ENCODE measurements around the gene QRICH1. TPM values are rescaled to one million over a fixed set of nuclear protein-coding genes. Genes with fewer than 3 reads are reported as not detected.

Gene QRICH1
- total RNA-seq, 2 experiments from 2014 or later = 210 to 255 TPM

DNA sequence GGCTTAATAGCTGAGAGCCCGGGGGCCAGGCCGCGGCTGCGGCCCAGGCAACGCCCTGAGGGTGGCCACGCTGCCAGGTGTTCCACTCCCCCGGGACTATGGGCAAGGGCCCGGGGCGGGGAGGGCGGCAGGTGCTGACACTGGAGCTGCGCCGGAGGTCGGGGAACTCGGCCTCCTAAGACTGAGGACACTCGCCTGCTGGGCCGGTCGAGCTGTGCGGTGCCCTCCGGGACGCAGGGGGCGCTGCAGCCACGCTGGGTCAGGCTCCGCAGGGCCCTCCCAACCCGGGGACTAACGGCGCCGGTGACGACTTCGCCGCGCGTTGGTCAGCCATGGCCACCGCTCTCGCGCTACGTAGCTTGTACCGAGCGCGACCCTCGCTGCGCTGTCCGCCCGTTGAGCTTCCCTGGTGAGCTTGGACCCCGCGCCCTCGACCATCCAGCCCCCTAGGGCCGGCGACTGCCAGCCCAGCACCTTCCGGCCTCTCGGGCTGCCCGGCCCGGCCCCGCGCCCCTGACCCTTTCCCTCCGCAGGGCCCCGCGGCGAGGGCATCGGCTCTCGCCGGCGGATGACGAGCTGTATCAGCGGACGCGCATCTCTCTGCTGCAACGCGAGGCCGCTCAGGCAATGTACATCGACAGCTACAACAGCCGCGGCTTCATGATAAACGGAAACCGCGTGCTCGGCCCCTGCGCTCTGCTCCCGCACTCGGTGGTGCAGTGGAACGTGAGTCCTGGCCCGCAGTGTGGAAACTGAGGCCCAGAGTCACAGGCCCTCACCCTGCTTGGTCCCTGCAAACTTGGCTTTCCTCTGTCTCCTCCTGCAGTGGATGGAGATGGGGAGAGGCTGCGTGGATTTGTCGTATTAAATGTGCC, 71.8 kb downstream of the QRICH1 start, which contains the start of gene NDUFAF3:
NDUFAF3 (plus strand) TSS at position 309 of the 875 bp plus-strand sequence; CDS start at position 333, 24 bp downstream.
- H3K27ac ChIP-seq (ENCODE audit: low read depth in 1 of 2, low read length in 2 of 2) = peak within 1 kb of the TSS; percentile 92 to 98
- peak within 1 kb of the TSS; percentile 90 for H3K27ac Mint-ChIP-seq
- H3K36me3 Mint-ChIP-seq (ENCODE audit: low read depth) = peaks cover 57% of the 10 kb centered on the region
- H3K4me3 Mint-ChIP-seq = peak within 1 kb of the TSS; percentile 95
- H3K4me1 Mint-ChIP-seq (ENCODE audit: low read depth) = peaks cover 50% of the 10 kb centered on the region
- POLR2A ChIA-PET = interaction anchor here (0.5 to 12.0 kb wide), 25 partner anchors 7 to 1509 kb away, joined by 3 to 331 read pairs (median 6); partner anchors contain the start of genes ARIH2, CCDC71, DAG1 and ELP6
- intact Hi-C loops (cut with DNase I, micrococcal nuclease) = loop anchor here (1.0 to 10.0 kb wide), 10 partner anchors 7 to 913 kb away; partner anchors contain the start of genes QRICH1 (in 2 of the 2), APEH (in 1 of the 2), ARIH2 (in 1 of the 2) and IMPDH2 (in 1 of the 2)
- no peaks in the 10 kb centered on the region for H3K27me3 ChIP-seq (ENCODE audit: control insufficient read depth in 1 of 2, insufficient read depth in 2 of 2, low read length in 2 of 2)
- H3K9me3 ChIP-seq (ENCODE audit: control insufficient read depth in 1 of 2, insufficient read depth in 1 of 2, low read length in 2 of 2) = no peaks in the 10 kb centered on the region
- TF ChIP-seq, protein P1, sequence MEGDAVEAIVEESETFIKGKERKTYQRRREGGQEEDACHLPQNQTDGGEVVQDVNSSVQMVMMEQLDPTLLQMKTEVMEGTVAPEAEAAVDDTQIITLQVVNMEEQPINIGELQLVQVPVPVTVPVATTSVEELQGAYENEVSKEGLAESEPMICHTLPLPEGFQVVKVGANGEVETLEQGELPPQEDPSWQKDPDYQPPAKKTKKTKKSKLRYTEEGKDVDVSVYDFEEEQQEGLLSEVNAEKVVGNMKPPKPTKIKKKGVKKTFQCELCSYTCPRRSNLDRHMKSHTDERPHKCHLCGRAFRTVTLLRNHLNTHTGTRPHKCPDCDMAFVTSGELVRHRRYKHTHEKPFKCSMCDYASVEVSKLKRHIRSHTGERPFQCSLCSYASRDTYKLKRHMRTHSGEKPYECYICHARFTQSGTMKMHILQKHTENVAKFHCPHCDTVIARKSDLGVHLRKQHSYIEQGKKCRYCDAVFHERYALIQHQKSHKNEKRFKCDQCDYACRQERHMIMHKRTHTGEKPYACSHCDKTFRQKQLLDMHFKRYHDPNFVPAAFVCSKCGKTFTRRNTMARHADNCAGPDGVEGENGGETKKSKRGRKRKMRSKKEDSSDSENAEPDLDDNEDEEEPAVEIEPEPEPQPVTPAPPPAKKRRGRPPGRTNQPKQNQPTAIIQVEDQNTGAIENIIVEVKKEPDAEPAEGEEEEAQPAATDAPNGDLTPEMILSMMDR (IDR thresholded peaks at IDR 0.05) = peak; percentile 99
- peaks cover 63% of the 10 kb centered on the region for H3K4me1 ChIP-seq (ENCODE audit: insufficient read depth, low read length)
- no peaks in the 10 kb centered on the region for H3K27me3 Mint-ChIP-seq
- ATAC-seq (ENCODE audit: poor library complexity) (peak; percentile 74), DNase-seq (peak; percentile 81 to 95 (median 90))
- H3K36me3 ChIP-seq (ENCODE audit: insufficient read depth, low read length) = peaks cover 42% of the 10 kb centered on the region
- H3K9me3 Mint-ChIP-seq = no peaks in the 10 kb centered on the region
- H3K4me3 ChIP-seq (ENCODE audit: low read length) = peak within 1 kb of the TSS; percentile 80
- CTCF ChIA-PET = interaction anchor here (0.5 to 5.2 kb wide), 20 partner anchors 9 to 1916 kb away, joined by 3 to 63 read pairs (median 4); partner anchors contain the start of genes IP6K2, KLHDC8B, P4HTM and QRICH1

DNA sequence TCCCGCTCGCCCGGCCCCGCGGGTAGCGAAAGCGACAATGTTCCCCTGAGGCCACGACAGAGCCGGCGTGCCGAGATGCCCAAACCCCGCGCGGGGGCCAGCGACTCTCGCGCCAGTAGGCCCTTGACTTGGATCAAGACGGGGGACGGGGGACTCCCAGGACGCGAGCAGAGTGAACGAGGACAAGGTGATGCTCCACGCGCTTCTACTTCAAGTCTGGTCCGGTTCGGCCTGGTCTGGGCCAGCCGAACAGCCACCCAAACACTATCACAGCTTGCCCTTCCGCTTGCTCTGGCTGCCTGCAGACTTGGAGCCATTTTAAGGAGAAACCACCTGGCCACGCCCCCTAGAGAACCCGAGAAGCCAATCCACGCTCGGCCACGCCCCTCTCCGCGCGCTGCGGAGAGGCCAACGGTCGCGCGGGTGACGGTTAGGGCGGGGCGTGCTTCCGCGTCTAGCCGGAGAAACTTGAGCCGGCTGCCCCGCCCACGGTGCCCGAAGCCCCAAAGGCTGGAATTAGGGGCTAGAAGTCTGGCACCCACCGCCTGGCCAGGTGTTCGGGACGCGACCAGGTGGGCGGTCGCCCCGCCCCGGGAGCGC, 72.6 kb downstream of the QRICH1 start:
- Mint-ChIP-seq H3K27me3 (no peaks in the 10 kb centered on the region), H3K4me1 (ENCODE audit: low read depth) (peaks cover 48% of the 10 kb centered on the region), H3K9me3 (no peaks in the 10 kb centered on the region), H3K27ac (peak overlapping the region; percentile 90), H3K4me3 (peak overlapping the region; percentile 95), H3K36me3 (ENCODE audit: low read depth) (peaks cover 50% of the 10 kb centered on the region)
- peak overlapping the region; percentile 92 to 98 for H3K27ac ChIP-seq (ENCODE audit: low read depth in 1 of 2, low read length in 2 of 2)
- peak; percentile 96 to 100 (median 98) for DNase-seq
- H3K4me3 ChIP-seq (ENCODE audit: low read length) = peak overlapping the region; percentile 80
- no peaks in the 10 kb centered on the region for H3K9me3 ChIP-seq (ENCODE audit: control insufficient read depth in 1 of 2, insufficient read depth in 1 of 2, low read length in 2 of 2)
- intact Hi-C loops (cut with DNase I, micrococcal nuclease) = loop anchor here (1.0 to 10.0 kb wide), 10 partner anchors 8 to 913 kb away; partner anchors contain the start of genes QRICH1 (in 2 of the 2), APEH (in 1 of the 2), ARIH2 (in 1 of the 2) and IMPDH2 (in 1 of the 2)
- H3K27me3 ChIP-seq (ENCODE audit: control insufficient read depth in 1 of 2, insufficient read depth in 2 of 2, low read length in 2 of 2) = no peaks in the 10 kb centered on the region
- ATAC-seq (ENCODE audit: poor library complexity) = peak; percentile 79
- H3K4me1 ChIP-seq (ENCODE audit: insufficient read depth, low read length) = peaks cover 68% of the 10 kb centered on the region
- ChIA-PET CTCF (interaction anchor here (0.5 to 5.2 kb wide), 19 partner anchors 9 to 1915 kb away, joined by 3 to 63 read pairs (median 4); partner anchors contain the start of genes IP6K2, KLHDC8B, P4HTM and QRICH1), POLR2A (interaction anchor here (0.5 to 12.0 kb wide), 26 partner anchors 8 to 1508 kb away, joined by 3 to 331 read pairs (median 6); partner anchors contain the start of genes ARIH2, CCDC71, DAG1 and ELP6)
- H3K36me3 ChIP-seq (ENCODE audit: insufficient read depth, low read length) = peaks cover 35% of the 10 kb centered on the region
- TF ChIP-seq, protein P1 (IDR thresholded peaks at IDR 0.05) = no peak
